Activated CD8-positive, alpha-beta memory T cell treated with anti-CD3 and anti-CD28 coated beads for 24 hours (primary cell): ENCODE measurements around the gene PPM1M.

Source experiments
- DNase-seq: peaks from one replicate; pipeline ENCODE4 v3.0.0-alpha.2; 2020

PPM1M gene

DNA sequence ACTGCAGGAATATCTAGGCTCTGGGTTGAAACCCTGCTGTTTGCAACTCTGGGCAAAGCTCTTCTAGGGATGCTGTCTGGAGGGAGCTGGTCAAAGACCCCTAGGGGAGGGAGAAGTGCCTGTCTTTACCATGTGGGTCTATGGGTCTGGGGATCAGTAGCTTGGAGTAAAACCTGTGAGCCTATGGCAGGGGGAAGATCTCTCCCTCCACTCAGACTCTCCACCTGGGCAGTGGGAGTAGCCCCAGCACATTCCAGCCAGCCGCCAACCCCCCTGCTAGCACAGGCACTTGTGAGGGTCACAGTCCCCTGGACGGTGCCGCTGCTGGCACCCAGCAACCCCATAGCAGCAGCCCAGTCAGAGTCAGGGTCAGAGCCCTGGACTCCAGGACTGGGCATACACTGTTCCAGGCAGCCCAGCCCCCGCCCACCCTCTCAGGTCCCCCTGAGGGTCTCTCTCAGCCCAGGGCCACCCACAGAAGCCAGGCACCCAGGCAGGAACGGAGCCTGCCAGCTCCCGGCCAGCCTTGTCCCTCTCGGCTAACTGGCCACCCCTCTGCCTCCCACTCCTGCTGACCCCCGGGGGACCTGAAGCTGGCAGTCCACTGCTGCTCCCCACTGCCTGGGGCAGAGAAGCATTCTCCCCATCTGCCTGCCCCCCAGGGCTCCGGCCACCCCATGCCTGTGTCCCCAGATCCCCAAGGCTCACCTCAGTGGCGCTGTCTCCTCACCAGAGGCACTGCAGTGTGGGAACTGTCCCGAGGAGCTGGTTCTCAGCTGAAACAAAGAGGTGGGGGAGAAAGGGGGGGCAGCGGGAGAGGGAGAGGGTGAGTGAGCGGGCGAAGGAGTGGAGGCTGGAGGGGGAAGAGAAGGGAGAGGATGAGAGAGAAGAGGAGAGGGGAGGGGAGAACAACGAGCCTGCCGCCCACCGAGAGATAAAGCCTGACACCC lies 52.9 kb downstream of the PPM1M start:
- no peak for DNase-seq

- DNase-seq: no peak
Observed at GRCh38 chr3:52299247-52299878, 53.8 kb downstream of the PPM1M start.
